ENCODE data around the gene SNX20. TPM values are rescaled to one million over a fixed set of nuclear protein-coding genes. Genes with fewer than 3 reads are reported as not detected.

Gene SNX20
- total and polyA plus RNA-seq, 10 of the 15 experiments (the other 5 are each of a cell fraction or from before 2014, with no cell fraction given): 4.6 to 30.8 (median 21.9) TPM

DNA sequence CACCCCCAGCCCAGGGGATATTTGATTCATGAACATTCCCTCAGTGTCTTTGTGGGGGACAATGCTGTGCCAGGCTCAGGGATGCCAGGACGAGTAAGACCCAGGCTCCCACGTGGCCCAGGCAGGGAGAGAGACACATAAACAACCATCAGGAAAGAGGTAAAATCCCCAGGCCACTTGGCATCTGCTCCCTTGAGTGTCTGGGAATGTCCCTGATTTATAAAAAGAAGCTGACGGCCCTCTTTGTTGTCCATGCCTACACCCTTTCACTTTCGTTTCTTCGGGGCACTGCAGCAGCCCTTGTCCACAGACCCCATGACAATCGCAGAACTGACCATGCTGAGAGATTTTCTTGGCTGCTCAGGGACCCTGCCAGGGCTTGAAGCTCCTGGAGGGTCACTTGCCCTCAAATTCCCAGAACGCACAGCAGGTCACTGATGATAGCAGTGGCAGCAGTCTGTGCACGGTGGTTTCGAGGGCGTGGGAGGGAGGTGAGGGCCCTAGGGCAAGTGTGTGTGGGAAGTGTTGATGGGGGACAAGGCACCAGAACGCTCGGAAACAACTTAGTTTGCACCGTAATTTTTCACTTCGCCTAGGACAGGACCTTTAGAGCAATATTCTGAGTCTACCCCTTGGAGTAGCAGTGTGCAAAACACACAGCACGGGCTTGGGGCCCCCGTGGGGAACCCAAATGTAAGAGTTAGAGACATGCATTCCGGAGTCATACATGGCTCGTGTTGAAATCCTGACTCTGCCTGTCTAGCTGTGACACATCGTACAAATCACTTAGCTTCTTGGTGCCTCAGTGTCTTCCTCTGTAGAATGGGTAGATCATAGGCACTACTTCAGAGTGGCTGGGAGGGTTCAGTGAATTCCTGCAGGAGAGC, 17.0 kb upstream of the SNX20 start (continued):
- no peak for TF ChIP-seq PRDM15 (CRISPR knock-in tag; IDR thresholded peaks at IDR 0.05)
- TF ChIP-seq, protein P1, sequence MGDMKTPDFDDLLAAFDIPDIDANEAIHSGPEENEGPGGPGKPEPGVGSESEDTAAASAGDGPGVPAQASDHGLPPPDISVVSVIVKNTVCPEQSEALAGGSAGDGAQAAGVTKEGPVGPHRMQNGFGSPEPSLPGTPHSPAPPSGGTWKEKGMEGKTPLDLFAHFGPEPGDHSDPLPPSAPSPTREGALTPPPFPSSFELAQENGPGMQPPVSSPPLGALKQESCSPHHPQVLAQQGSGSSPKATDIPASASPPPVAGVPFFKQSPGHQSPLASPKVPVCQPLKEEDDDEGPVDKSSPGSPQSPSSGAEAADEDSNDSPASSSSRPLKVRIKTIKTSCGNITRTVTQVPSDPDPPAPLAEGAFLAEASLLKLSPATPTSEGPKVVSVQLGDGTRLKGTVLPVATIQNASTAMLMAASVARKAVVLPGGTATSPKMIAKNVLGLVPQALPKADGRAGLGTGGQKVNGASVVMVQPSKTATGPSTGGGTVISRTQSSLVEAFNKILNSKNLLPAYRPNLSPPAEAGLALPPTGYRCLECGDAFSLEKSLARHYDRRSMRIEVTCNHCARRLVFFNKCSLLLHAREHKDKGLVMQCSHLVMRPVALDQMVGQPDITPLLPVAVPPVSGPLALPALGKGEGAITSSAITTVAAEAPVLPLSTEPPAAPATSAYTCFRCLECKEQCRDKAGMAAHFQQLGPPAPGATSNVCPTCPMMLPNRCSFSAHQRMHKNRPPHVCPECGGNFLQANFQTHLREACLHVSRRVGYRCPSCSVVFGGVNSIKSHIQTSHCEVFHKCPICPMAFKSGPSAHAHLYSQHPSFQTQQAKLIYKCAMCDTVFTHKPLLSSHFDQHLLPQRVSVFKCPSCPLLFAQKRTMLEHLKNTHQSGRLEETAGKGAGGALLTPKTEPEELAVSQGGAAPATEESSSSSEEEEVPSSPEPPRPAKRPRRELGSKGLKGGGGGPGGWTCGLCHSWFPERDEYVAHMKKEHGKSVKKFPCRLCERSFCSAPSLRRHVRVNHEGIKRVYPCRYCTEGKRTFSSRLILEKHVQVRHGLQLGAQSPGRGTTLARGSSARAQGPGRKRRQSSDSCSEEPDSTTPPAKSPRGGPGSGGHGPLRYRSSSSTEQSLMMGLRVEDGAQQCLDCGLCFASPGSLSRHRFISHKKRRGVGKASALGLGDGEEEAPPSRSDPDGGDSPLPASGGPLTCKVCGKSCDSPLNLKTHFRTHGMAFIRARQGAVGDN (IDR thresholded peaks at IDR 0.05): peak; percentile 82

All from GM12878 (cell line).